GM21737 (cell line): ENCODE data around the gene POMZP3.
"Not testable (repeated sequence)": the region's sequence is repeated elsewhere in the genome, so short reads cannot be mapped to it uniquely, and the experiment has no call there.

Source experiments
- ATAC-seq: cut with Tn5 transposase; IDR thresholded peaks from one replicate; pipeline ENCODE4 v1.9.1; 2021; ENCODE audit warnings: mild to moderate bottlenecking, moderate library complexity; ENCODE audit not compliant: unreplicated experiment

POMZP3 gene

GRCh38 chr7:76591033-76591432 is 36.0 kb downstream of the POMZP3 start:
- ATAC-seq: not testable (repeated sequence)

- ATAC-seq: not testable (repeated sequence)
These were observed 38.5 kb downstream of the POMZP3 start for GRCh38 chr7:76588586-76588985.

GRCh38 chr7:76586585-76587315 is 40.3 kb downstream of the POMZP3 start:
- ATAC-seq: not testable (repeated sequence)

GRCh38 chr7:76583636-76584281 is 43.3 kb downstream of the POMZP3 start:
- not testable (repeated sequence) for ATAC-seq

- ATAC-seq: not testable (repeated sequence)
These were observed 44.0 kb downstream of the POMZP3 start for GRCh38 chr7:76582848-76583631.

- not testable (repeated sequence) for ATAC-seq
These were observed 51.0 kb downstream of the POMZP3 start for GRCh38 chr7:76575919-76576655.

GRCh38 chr7:76575431-76575830 is 51.6 kb downstream of the POMZP3 start:
- not testable (repeated sequence) for ATAC-seq

GRCh38 chr7:76572296-76572695 is 54.8 kb downstream of the POMZP3 start:
- ATAC-seq: not testable (repeated sequence)

- not testable (repeated sequence) for ATAC-seq
These were observed 56.7 kb downstream of the POMZP3 start for GRCh38 chr7:76570324-76570775.

- not testable (repeated sequence) for ATAC-seq
These were observed 58.3 kb downstream of the POMZP3 start for GRCh38 chr7:76568742-76569141.

GRCh38 chr7:76567753-76568152 is 59.3 kb downstream of the POMZP3 start:
- ATAC-seq: not testable (repeated sequence)

- not testable (repeated sequence) for ATAC-seq
These were observed 59.8 kb downstream of the POMZP3 start for GRCh38 chr7:76567311-76567710.

GRCh38 chr7:76565001-76565400 is 62.1 kb downstream of the POMZP3 start:
- not testable (repeated sequence) for ATAC-seq

- not testable (repeated sequence) for ATAC-seq
These were observed 65.7 kb downstream of the POMZP3 start for GRCh38 chr7:76561342-76561741.

GRCh38 chr7:76560157-76560556 is 66.9 kb downstream of the POMZP3 start:
- ATAC-seq: not testable (repeated sequence)
